PFSK-1 (cell line): Measurements from ENCODE around the gene DNM3.

Experiments used
- POLR2AphosphoS5 ChIP-seq: IDR thresholded peaks from 2 replicates; pipeline ENCODE4 v1.6.1; 2012; ENCODE audit warnings: low read depth, mild to moderate bottlenecking, control low read depth, low read length, moderate library complexity
- SIN3A ChIP-seq: IDR thresholded peaks from 2 replicates; pipeline ENCODE4 v1.6.1; 2012; ENCODE audit warnings: mild to moderate bottlenecking, low read length, moderate library complexity, borderline replicate concordance; ENCODE audit not compliant: insufficient read depth
- TAF1 ChIP-seq: IDR thresholded peaks from 2 replicates; pipeline ENCODE4 v1.6.1; 2012; ENCODE audit warnings: low read length, control low read depth, borderline replicate concordance; ENCODE audit not compliant: insufficient read depth
- TF ChIP-seq, protein P1 (sequence below), 2 experiments: IDR thresholded peaks; 2 replicates each; pipeline versions ENCODE4 v1.6.1 to v1.8.0; 2011 to 2012; ENCODE audit warnings: low read depth in 2 of 2, low read length in 2 of 2, control low read depth in 1 of 2, inconsistent platforms in 1 of 2, mild to moderate bottlenecking in 1 of 2, moderate library complexity in 1 of 2; ENCODE audit not compliant: insufficient read depth in 1 of 2

DNA sequence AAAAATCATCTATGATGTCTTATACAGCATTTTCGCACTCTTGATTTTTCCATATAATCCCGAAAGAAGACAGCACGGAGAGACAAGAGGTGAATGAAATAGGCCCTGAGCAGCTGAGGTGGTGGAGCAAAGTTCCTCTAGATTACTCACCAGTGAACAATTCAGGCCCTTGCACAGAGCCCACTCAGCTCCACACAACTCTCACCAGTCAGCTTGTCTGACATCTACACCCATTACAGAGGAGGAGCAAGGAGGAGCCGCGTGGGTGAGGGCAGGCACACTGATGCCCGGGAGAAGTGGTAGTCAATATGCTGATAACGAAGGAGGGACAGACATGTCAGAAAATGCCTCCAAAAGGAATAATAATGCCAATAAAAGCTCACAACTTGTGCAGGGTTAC lies 59.9 kb downstream of the DNM3 start:
- TF ChIP-seq, protein P1, sequence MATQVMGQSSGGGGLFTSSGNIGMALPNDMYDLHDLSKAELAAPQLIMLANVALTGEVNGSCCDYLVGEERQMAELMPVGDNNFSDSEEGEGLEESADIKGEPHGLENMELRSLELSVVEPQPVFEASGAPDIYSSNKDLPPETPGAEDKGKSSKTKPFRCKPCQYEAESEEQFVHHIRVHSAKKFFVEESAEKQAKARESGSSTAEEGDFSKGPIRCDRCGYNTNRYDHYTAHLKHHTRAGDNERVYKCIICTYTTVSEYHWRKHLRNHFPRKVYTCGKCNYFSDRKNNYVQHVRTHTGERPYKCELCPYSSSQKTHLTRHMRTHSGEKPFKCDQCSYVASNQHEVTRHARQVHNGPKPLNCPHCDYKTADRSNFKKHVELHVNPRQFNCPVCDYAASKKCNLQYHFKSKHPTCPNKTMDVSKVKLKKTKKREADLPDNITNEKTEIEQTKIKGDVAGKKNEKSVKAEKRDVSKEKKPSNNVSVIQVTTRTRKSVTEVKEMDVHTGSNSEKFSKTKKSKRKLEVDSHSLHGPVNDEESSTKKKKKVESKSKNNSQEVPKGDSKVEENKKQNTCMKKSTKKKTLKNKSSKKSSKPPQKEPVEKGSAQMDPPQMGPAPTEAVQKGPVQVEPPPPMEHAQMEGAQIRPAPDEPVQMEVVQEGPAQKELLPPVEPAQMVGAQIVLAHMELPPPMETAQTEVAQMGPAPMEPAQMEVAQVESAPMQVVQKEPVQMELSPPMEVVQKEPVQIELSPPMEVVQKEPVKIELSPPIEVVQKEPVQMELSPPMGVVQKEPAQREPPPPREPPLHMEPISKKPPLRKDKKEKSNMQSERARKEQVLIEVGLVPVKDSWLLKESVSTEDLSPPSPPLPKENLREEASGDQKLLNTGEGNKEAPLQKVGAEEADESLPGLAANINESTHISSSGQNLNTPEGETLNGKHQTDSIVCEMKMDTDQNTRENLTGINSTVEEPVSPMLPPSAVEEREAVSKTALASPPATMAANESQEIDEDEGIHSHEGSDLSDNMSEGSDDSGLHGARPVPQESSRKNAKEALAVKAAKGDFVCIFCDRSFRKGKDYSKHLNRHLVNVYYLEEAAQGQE (IDR thresholded peaks at IDR 0.05; ENCODE audit: insufficient read depth in 1 of 2, low read depth in 2 of 2, low read length in 2 of 2), result no peak
- TF ChIP-seq POLR2AphosphoS5 (no peak), SIN3A (no peak), TAF1 (no peak)
